K562 (cell line): ENCODE results near the gene GGACT. TPM values are rescaled to one million over a fixed set of nuclear protein-coding genes. Genes with fewer than 3 reads are reported as not detected.

ENCODE experiments used
- ATAC-seq: fragments of 200-7000 bp; cut with Tn5 transposase; 3 replicates; pipeline ENCODE4 v1.9.1; 2020; ENCODE audit warnings: moderate library complexity
- BruUV-seq: library from RNA; stranded (reverse); fragments of 400-500 nt; replicated peaks from 2 replicates; lab custom pipeline; 2021; lab: Mats Ljungman, UMichigan
- CTCF ChIA-PET: fragments of 300-600 bp; formaldehyde crosslinking; extraction: SDS; loops from one replicate; lab custom pipeline; 2021; ENCODE audit warnings: low intra/inter-chr PET ratio; lab: Yijun Ruan, JAX
- POLR2A ChIA-PET: fragments of 300-600, 350-650 bp; sonication (Branson Sonifier 250); formaldehyde crosslinking; extraction: SDS; loops from one replicate; lab custom pipeline; 2021; ENCODE audit warnings: antibody characterized with exemption, inconsistent platforms; lab: Yijun Ruan, JAX
- DNase-seq, 4 experiments: peaks; one replicate each; pipeline versions ENCODE4 v3.0.0 to v3.0.0-alpha.2; 2011 to 2018; ENCODE audit warnings: low spot score in 3 of 4, mixed read lengths in 3 of 4; ENCODE audit errors: extremely low read depth in 1 of 4
- FAIRE-seq: peaks from 2 replicates; lab custom pipeline; 2011; peaks lifted over from hg19 to GRCh38; lab: Jason Lieb, UNC
- H2AFZ ChIP-seq: 2 replicates; pipeline ENCODE4 v1.6.0; 2011; ENCODE audit warnings: low read depth, low read length, control low read depth, inconsistent platforms
- H3K27ac ChIP-seq: fragments of 200-600 bp; 3 replicates; pipeline ENCODE4 v1.8.0; 2011; ENCODE audit warnings: low read depth, mild to moderate bottlenecking, control low read depth, inconsistent platforms, low read length, moderate library complexity, mixed read lengths; ENCODE audit errors: extremely low read depth
- H3K27me3 ChIP-seq, 2 experiments: fragments of 300-600 bp in 1 of 2; 2 replicates in 1 of 2; 3 replicates in 1 of 2; pipeline versions ENCODE4 v1.6.0 to v1.8.0; 2011; ENCODE audit warnings: inconsistent platforms in 2 of 2, low read length in 2 of 2, mild to moderate bottlenecking in 1 of 2, mixed read lengths in 1 of 2, moderate library complexity in 1 of 2; ENCODE audit not compliant: control insufficient read depth in 2 of 2, insufficient read depth in 2 of 2
- H3K36me3 ChIP-seq: fragments of 300-600 bp; 3 replicates; pipeline ENCODE4 v1.8.0; 2011; ENCODE audit warnings: mild to moderate bottlenecking, low read length, inconsistent platforms; ENCODE audit not compliant: control insufficient read depth, insufficient read depth
- H3K4me1 ChIP-seq, 2 experiments: fragments of 200-600 bp in 1 of 2; replicated peaks in 1 of 2; 2 replicates in 1 of 2; 3 replicates in 1 of 2; pipeline versions ENCODE4 v1.5.1 to v1.8.0; 2011; ENCODE audit warnings: inconsistent platforms in 2 of 2, low read length in 2 of 2, mild to moderate bottlenecking in 1 of 2, mixed read lengths in 1 of 2, moderate library complexity in 1 of 2; ENCODE audit not compliant: control insufficient read depth in 2 of 2, insufficient read depth in 2 of 2
- H3K4me2 ChIP-seq: 2 replicates; pipeline ENCODE4 v1.6.1; 2011; ENCODE audit warnings: low read length, control low read depth, inconsistent platforms, mixed read lengths; ENCODE audit not compliant: insufficient read depth
- H3K4me3 ChIP-seq: fragments of 200-600 bp; sonication (generic), shearing (Covaris generic); 2 replicates; pipeline ENCODE4 v1.5.1; 2016; ENCODE audit warnings: control low read depth, inconsistent platforms
- H3K79me2 ChIP-seq: fragments of 200-600 bp; 3 replicates; pipeline ENCODE4 v1.8.0; 2011; ENCODE audit warnings: low read length, inconsistent platforms; ENCODE audit not compliant: control insufficient read depth, insufficient read depth
- H3K9ac ChIP-seq, 2 experiments: 2 replicates each; pipeline versions ENCODE4 v1.6.0 to v1.6.1; 2011; ENCODE audit warnings: low read depth in 2 of 2, low read length in 2 of 2, control low read depth in 1 of 2, inconsistent platforms in 1 of 2, mild to moderate bottlenecking in 1 of 2, mixed read lengths in 1 of 2; ENCODE audit not compliant: insufficient read depth in 1 of 2
- H3K9me1 ChIP-seq: one replicate; pipeline ENCODE4 v1.6.0; 2011; ENCODE audit warnings: inconsistent platforms, mild to moderate bottlenecking, low read length, moderate library complexity; ENCODE audit not compliant: control insufficient read depth, insufficient read depth
- H3K9me3 ChIP-seq: replicated peaks from 2 replicates; pipeline ENCODE4 v1.5.1; 2011; ENCODE audit warnings: low read depth, low read length, inconsistent platforms; ENCODE audit not compliant: control insufficient read depth, insufficient read depth
- H4K20me1 ChIP-seq: replicated peaks from 2 replicates; pipeline ENCODE4 v1.6.1; 2011; ENCODE audit warnings: low read length, inconsistent platforms, mixed read lengths; ENCODE audit not compliant: control insufficient read depth, insufficient read depth
- GATAD2A ChIP-seq: fragments of 450-650 bp; IDR thresholded peaks from 2 replicates; pipeline ENCODE4 v1.6.1; 2017
- GTF2E2 ChIP-seq: fragments of 200-800 bp; sonication (Bioruptor generic); IDR thresholded peaks from 2 replicates; pipeline ENCODE4 v1.6.1; 2016; ENCODE audit warnings: missing genetic modification characterization, missing compliant biosample characterization
- NCOA6 ChIP-seq: fragments of 450-650 bp; IDR thresholded peaks from 2 replicates; pipeline ENCODE4 v1.6.1; 2017; ENCODE audit warnings: mild to moderate bottlenecking
- PRMT5 ChIP-seq: sonication (generic); formaldehyde crosslinking; IDR thresholded peaks from 2 replicates; pipeline ENCODE4 v1.5.0; 2020; ENCODE audit warnings: missing genetic modification reagents
- WGBS: fragments of 100-300 bp; shearing (Covaris generic); methylation state at CpG from one replicate; pipeline ENCODE4 v1.1.6; 2016; ENCODE audit warnings: low coverage, mixed read lengths; ENCODE audit not compliant: insufficient coverage; ENCODE audit errors: missing lambda C conversion rate; 5-methylcytosine and 5-hydroxymethylcytosine counted together
- in situ Hi-C: fragments of 300-500 bp; cut with MboI; formaldehyde crosslinking; loops from 4 replicates; pipeline ENCODE4 v1.15.0; 2018; ENCODE audit warnings: inconsistent platforms, mixed read lengths
- intact Hi-C: fragments of 100-400 bp; cut with micrococcal nuclease; formaldehyde crosslinking; loops from 2 replicates; pipeline ENCODE4 v1.14.2; 2022
- polyA plus RNA-seq, 8 experiments: library from polyadenylated mRNA; depleted of rRNA in 4 of 8; stranded (reverse) in 5 of 8; unstranded in 3 of 8; fragments of >200 nt; fragmentation: Nextera tagmentation in 2 of 8; fragmentation: Illumina TruSeq in 1 of 8; extraction: Ambion mirVana in 2 of 8; extraction: Trizol in 1 of 8; gene quantifications; 2 replicates each; pipeline versions ENCODE4 v1.2.1 to v1.2.3, GENCODE V29; 2011 to 2014; ENCODE audit warnings: inconsistent platforms in 1 of 8, missing spikeins in 1 of 8
- total RNA-seq, 7 experiments: library from RNA; depleted of rRNA in 6 of 7; stranded (reverse); fragments of >200 nt in 6 of 7; fragmentation: Illumina TruSeq in 2 of 7; extraction: Trizol in 2 of 7; gene quantifications; 2 replicates each; pipeline versions ENCODE4 v1.2.1 to v1.2.3, GENCODE V29; 2011 to 2021; ENCODE audit warnings: low replicate concordance in 1 of 7
- TF ChIP-seq, protein P1 (sequence below): sonication (generic); formaldehyde crosslinking; IDR thresholded peaks from 2 replicates; pipeline ENCODE4 v1.8.0; 2022; ENCODE audit warnings: mild to moderate bottlenecking, missing genetic modification reagents
- TF ChIP-seq, protein P2 (sequence below): fragments of 450-650 bp; IDR thresholded peaks from 2 replicates; pipeline ENCODE4 v1.6.1; 2016; ENCODE audit warnings: mild to moderate bottlenecking

GGACT gene
- total and polyA plus RNA-seq, 9 of the 15 experiments (the other 6 are each of a cell fraction or from before 2014, with no cell fraction given), result 0.20 to 3.2 (median 1.7) TPM

DNA sequence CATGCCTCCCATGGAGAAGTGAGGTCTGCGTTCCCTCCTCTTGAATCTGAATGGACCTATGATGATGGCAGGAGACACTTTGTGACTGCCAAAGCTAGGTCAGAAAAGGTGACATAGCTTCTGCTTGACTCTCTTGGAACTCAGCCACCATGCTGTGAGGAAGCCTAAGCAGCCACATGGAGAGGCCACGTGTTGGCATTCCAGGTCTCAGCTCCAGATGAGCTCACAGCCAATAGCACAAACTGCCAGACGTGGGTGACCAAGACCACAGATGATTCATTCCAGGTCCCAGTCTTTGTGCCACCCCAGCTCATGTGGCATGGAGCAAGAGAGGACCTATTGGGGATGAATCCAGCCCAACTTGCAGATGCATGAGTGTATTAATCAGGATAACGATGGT is 8.7 kb upstream of the GGACT start (continued):
- TF ChIP-seq, protein P1, sequence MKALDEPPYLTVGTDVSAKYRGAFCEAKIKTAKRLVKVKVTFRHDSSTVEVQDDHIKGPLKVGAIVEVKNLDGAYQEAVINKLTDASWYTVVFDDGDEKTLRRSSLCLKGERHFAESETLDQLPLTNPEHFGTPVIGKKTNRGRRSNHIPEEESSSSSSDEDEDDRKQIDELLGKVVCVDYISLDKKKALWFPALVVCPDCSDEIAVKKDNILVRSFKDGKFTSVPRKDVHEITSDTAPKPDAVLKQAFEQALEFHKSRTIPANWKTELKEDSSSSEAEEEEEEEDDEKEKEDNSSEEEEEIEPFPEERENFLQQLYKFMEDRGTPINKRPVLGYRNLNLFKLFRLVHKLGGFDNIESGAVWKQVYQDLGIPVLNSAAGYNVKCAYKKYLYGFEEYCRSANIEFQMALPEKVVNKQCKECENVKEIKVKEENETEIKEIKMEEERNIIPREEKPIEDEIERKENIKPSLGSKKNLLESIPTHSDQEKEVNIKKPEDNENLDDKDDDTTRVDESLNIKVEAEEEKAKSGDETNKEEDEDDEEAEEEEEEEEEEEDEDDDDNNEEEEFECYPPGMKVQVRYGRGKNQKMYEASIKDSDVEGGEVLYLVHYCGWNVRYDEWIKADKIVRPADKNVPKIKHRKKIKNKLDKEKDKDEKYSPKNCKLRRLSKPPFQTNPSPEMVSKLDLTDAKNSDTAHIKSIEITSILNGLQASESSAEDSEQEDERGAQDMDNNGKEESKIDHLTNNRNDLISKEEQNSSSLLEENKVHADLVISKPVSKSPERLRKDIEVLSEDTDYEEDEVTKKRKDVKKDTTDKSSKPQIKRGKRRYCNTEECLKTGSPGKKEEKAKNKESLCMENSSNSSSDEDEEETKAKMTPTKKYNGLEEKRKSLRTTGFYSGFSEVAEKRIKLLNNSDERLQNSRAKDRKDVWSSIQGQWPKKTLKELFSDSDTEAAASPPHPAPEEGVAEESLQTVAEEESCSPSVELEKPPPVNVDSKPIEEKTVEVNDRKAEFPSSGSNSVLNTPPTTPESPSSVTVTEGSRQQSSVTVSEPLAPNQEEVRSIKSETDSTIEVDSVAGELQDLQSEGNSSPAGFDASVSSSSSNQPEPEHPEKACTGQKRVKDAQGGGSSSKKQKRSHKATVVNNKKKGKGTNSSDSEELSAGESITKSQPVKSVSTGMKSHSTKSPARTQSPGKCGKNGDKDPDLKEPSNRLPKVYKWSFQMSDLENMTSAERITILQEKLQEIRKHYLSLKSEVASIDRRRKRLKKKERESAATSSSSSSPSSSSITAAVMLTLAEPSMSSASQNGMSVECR (CRISPR knock-in tag), result no peak
- TF ChIP-seq, protein P2, sequence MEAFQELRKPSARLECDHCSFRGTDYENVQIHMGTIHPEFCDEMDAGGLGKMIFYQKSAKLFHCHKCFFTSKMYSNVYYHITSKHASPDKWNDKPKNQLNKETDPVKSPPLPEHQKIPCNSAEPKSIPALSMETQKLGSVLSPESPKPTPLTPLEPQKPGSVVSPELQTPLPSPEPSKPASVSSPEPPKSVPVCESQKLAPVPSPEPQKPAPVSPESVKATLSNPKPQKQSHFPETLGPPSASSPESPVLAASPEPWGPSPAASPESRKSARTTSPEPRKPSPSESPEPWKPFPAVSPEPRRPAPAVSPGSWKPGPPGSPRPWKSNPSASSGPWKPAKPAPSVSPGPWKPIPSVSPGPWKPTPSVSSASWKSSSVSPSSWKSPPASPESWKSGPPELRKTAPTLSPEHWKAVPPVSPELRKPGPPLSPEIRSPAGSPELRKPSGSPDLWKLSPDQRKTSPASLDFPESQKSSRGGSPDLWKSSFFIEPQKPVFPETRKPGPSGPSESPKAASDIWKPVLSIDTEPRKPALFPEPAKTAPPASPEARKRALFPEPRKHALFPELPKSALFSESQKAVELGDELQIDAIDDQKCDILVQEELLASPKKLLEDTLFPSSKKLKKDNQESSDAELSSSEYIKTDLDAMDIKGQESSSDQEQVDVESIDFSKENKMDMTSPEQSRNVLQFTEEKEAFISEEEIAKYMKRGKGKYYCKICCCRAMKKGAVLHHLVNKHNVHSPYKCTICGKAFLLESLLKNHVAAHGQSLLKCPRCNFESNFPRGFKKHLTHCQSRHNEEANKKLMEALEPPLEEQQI, result no peak
- TF ChIP-seq PRMT5 (CRISPR knock-in tag), result no peak

DNA sequence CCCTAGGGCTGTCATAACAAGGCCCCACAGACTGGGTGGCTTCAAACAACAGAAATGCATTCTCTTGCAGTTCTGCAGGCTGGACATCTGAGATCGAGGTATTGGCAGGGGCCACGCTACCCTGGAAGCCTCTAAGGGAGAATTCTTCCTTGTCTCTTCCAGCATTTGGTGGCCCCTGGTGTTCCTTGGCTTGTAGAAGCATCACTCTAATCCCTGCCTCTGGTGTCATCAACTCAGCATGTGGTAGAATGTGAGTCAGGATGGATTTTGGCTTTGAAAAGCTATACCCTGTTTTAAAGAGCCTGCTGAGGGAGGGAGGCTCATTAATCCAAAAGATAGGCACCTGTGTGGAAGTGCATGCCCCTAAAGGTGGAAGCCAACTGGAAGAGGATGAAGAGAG is 7.9 kb upstream of the GGACT start:
- Histone ChIP-seq H3K36me3 (no peaks in the 10 kb centered on the region), H3K27ac (no peak overlapping the region), H3K9ac (no peak overlapping the region), H3K4me3 (no peak overlapping the region), H2AFZ (no peak overlapping the region), H4K20me1 (no peaks in the 10 kb centered on the region), H3K9me1 (no peaks in the 10 kb centered on the region), H3K4me1 (peaks cover 7 to 15% of the 10 kb centered on the region in 2 experiments), H3K4me2 (no peak overlapping the region), H3K27me3 (no peaks in the 10 kb centered on the region), H3K9me3 (no peaks in the 10 kb centered on the region), H3K79me2 (no peaks in the 10 kb centered on the region)
- ATAC-seq (no peak), FAIRE-seq (no peak), DNase-seq (no peak)
- no peak for TF ChIP-seq GATAD2A
- TF ChIP-seq GTF2E2 (tag), result no peak
- no peak for TF ChIP-seq NCOA6
- POLR2A ChIA-PET, result interaction anchor here (0.6 kb wide), 1 partner anchor 106 kb away, joined by 3 read pairs; no protein-coding TSS in a partner anchor
- CTCF ChIA-PET, result no interaction called here
- no TSS peak for BruUV-seq
- no CpG with 5 or more reads among the region's 2 CpGs for WGBS
- intact Hi-C loops (no loop called here), in situ Hi-C loops (no loop called here)
